Stimulated activated CD4-positive, alpha-beta T cell treated with anti-CD3 and anti-CD28 coated beads, TNF-alpha, amount 100 ng/mL, for 1 hour (primary cell): ENCODE data around the gene COPS7A.
"Not testable (repeated sequence)": the region's sequence is repeated elsewhere in the genome, so short reads cannot be mapped to it uniquely, and the experiment has no call there.

Experiments used
- DNase-seq, 3 donors: peaks; one replicate each; pipeline ENCODE4 v3.0.0-alpha.2; 2020; ENCODE audit warnings: low read depth in 3 of 3, low spot score in 1 of 3

The COPS7A gene

DNA sequence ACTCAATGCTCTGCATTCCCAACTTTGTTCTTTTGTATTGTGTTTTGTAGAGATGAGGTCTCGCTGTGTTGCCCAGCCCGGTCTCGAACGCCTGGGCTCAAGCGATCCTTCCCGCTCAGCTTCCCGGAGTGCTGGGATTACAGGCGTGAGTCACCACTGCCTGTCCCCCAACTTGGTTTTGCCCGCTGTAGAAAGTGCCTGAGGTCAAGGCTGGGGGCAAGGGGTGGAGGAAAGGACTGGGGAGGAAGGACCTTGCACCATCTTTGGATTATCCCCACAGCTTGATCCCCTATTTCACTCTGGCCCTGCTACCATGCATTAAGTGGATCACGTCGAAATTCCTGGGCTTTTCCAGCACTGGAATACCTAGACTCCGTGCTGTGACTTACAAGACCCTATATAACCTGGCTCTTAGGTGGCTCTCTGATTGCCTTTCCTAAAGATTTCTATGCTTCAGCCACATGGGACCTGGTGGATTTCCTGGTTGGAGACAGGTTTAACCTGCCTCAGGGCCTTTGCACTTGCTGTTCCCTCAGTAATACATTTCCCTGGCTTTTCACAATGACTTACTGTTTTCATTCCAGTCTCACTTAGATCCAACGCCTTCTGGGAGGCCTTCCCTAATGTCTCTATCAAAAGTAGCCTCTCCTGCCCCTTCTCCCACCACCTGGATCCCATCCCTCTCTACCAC is 22.6 kb upstream of the COPS7A start:
- DNase-seq = no peak

DNA sequence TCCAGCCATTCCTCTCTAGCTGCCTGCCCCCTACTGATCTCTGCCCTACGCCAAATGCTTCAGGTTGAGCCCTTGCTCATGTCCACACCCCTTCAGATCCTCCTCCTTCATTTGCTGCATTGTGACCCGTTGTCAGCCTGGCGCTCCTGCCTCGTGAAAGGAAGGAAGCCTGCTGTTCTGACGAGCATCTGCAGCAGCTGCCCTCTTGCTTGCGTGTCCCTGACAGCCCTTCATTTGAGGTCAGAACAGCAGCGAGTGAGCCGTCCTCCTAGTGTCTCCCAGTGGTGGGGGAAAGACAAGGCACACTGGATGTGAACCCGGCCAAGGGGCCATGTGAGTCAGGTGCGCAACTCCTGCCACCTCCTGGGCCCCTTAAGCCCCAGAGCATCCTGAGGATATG is 20.2 kb upstream of the COPS7A start:
- DNase-seq = no peak

DNA sequence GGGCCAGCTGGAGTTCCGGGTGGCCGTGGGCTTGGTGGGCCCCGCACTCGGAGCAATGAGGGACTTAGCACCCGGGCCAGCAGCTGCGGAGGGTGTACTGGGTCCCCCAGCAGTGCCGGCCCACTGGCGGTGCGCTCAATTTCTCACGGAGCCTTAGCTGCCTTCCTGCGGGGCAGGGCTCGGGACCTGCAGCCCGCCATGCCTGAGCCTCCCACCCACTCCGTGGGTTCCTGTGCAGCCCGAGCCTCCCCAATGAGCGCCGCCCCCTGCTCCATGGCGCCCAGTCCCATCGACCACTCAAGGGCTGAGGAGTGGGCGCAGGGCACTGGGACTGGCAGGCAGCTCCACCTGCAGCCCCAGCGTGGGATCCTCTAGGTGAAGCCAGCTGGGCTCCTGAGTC is 15.5 kb upstream of the COPS7A start:
- DNase-seq = not testable (repeated sequence)

GRCh38 chr12:6708960-6709394 is 14.9 kb upstream of the COPS7A start:
- DNase-seq = no peak

DNA sequence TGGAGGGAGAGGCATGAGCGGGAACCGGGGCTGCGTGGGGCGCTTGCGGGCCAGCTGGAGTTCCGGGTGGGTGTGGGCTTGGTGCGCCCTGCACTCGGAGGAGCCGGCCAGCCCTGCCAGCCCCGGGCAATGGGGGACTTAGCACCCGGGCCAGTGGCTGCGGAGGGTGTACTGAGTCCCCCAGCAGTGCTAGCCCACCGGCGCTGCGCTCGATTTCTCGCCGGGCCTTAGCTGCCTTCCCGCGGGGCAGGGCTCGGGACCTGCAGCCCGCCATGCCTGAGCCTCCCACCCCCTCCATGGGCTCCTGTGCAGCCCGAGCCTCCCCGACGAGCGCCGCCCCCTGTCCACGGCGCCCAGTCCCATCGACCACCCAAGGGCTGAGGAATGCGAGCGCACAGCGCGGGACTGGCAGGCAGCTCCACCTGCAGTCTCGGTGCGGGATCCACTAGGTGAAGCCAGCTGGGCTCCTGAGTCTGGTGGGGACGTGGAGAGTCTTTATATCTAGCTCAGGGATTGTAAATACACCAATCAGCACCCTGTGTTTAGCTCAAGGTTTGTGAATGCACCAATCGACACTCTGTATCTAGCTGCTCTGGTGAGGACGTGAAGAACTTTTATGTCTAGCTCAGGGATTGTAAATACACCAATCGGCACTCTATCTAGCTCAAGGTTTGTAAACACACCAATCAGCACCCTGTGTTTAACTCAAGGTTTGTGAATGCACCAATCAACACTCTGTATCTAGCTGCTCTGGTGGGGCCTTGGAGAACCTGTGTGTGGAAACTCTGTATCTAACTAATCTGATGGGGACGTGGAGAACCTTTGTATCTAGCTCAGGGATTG is 7.6 kb upstream of the COPS7A start:
- DNase-seq = not testable (repeated sequence)

DNA sequence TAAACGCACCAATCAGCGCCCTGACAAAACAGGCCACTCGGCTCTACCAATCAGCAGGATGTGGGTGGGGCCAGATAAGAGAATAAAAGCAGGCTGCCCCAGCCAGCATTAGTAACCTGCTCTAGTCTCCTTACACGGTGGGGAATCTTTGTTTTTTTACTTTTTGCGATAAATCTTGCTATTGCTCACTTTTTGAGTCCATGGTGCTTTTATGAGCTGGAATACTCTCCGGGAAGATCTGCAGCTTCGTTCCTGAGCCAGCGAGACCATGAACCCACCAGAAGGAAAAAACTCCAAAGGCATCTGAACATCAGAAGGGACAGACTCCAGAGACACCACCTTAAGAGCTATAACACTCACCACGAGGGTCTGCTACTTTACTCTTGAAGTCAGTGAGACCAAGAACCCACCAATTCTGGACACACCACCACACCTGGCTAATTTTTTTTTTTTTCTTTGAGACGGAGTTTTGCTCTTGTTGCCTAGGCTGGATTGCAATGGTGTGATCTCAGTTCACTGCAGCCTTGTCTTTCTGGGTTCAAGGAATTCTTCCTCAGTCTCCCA is 6.9 kb upstream of the COPS7A start:
- no peak for DNase-seq

GRCh38 chr12:6722863-6723262 is 983 bp upstream of the COPS7A start:
- no peak for DNase-seq

GRCh38 chr12:6724409-6724797 is 557 bp downstream of the COPS7A start:
- no peak for DNase-seq

- no peak for DNase-seq
These were observed 1.5 kb downstream of the COPS7A start for GRCh38 chr12:6725350-6725749.

DNA sequence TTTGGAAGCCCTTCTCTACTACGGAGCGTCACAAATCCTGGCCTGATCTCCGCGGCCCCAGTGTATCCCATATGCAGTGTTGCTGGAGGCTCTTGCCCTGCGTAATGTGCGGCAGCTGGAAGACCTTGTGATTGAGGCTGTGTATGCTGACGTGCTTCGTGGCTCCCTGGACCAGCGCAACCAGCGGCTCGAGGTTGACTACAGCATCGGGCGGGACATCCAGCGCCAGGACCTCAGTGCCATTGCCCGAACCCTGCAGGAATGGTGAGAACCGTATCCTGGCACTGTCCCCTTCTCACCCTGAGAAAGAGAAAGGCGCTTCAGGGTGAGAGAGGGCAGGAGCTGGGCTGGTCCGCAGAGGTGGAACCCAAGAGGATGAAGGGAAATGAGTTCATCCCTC is 5.3 kb downstream of the COPS7A start:
- DNase-seq = no peak

DNA sequence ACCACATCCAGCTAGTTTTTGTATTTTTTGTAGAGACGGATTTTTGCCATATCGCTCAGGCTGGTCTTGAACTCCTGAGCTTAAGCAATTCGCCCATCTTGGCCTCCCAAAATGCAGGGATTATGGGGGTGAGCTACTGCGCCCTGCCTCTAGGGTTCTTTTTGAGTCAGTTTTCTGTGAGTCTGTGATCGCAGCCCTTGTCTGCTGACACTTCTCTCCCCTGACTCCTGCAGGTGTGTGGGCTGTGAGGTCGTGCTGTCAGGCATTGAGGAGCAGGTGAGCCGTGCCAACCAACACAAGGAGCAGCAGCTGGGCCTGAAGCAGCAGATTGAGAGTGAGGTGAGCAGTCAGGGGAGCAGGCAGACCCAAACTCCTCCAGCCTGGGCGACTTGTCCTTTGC is 6.3 kb downstream of the COPS7A start:
- no peak for DNase-seq

DNA sequence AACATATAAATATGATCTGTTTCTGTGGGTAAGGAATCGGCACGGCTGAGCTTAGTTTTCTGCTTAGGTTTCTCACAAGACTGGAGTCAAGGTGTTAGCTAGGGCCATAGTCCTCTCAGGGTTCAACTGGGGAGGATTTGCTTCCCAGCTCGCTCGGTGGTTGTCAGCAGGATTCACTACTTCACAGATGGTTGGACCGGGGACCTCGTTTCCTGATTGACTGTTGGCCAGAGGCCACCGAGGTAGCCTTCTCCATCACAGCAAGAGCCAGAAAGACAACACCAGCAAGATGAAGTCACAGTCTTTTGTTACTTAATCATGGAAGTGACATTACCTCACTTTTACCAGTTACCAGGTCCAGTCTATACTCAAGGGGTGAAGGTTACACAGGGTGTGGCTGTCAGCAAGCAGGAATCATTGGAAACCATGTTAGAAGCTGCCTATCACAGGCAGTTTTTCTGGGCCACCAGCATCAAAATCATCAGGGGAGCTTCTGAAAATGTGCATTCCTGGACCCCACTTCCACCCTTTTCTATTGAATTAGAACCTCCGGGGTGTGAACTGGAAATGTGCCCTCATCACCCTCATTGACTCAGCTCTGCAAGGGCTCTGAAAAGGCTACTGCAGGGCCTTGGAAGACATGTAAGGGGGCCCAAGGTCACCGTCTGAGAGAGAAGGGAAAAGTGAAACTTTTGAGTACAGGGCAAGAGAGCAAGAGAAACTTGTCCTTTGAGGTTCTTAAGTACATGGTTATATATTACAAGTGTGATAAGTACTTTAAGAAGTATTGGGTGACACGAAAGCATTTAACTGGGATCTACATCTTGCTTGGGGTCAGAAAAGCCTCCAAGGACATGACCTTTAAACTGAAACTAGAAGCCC is 10.9 kb downstream of the COPS7A start:
- DNase-seq = no peak

DNA sequence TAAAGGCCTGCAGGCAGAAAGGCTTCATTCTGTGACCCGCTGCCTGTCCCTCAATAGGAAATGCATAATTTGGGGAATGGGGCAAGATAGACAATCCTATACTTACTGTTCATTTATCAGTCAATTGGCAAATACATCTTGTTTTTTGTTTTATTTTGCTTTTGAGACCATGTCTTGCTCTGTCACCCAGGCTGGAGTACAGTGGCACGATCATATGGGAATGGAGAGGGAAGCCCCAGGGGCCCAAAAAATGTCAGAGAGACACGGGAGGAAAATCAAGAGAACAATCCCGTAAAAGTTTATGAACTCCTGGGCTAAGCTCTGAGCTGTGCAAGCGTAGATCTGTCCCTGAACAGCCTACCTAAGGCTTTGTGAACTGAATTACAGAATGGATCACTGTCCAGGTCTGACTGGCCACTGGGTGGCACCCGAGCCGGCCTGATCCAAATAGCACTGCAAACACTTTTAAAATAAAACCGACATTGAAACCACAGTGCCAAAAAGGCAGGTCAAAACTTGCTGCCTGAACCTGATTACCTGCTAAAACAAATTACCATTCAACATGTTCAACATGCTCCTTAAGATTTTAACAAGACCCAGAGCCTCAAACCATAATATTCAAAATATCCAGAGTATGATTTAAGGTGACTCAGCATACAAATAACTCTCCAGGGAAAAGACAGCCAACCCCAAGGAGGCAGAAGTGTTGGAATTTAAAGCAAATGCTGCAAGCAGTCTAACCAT is 11.8 kb downstream of the COPS7A start:
- DNase-seq = no peak

DNA sequence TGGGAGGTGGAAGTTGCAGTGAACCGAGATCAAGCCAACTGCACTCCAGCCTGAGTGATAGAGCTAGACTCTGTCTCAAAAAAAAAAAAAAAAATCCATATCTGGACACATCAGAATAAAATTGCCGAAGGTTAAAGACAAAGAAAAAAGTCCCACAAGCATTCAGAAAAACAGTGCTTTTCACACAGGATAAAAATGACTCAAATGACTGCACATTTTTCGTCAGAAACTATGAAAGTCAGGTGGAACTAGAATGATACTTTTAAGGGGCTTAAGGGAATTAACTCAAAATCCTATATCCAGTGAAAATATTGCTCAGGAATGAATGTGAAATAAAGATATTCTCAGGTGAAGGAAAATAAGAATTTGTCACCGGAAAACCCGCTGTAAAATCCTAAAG is 12.9 kb downstream of the COPS7A start:
- no peak for DNase-seq

DNA sequence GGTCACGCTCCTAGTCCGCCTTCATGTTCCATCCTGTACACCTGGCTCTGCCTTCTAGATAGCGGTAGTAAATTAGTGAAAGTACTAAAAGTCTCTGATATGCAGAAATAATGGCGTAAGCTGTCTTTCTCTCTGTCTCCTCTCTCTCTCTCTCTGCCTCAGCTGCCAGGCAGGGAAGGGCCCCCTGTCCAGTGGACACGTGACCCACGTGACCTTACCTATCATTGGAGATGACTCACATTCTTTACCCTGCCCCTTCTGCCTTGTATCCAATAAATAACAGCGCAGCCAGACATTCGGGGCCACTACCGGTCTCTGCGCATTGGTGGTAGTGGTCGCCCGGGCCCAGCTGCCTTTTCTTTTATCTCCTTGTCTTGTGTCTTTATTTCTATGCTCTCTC is 18.2 kb downstream of the COPS7A start:
- not testable (repeated sequence) for DNase-seq

DNA sequence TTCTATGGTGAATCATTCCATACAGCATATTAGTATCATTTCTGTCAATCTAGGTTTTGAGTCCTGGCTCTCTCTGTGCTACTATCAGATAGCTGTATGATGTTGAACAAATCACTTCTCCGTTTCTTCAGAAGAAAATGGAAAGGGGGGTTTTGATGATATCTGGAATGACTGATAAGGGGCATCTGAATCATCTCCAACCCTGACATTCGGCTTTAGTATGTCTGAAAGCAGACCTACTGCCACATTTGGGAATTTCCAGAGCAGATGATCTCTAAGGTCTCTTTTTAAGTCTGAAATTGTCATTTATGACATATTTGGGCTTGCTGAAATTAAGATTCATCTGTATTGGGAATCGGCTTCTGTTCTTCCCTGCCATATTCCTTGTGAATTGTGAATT is 19.0 kb downstream of the COPS7A start:
- DNase-seq = no peak

GRCh38 chr12:6743300-6743699 is 19.5 kb downstream of the COPS7A start:
- not testable (repeated sequence) for DNase-seq

- DNase-seq = no peak
These were observed 22.1 kb downstream of the COPS7A start for GRCh38 chr12:6745741-6746525.

DNA sequence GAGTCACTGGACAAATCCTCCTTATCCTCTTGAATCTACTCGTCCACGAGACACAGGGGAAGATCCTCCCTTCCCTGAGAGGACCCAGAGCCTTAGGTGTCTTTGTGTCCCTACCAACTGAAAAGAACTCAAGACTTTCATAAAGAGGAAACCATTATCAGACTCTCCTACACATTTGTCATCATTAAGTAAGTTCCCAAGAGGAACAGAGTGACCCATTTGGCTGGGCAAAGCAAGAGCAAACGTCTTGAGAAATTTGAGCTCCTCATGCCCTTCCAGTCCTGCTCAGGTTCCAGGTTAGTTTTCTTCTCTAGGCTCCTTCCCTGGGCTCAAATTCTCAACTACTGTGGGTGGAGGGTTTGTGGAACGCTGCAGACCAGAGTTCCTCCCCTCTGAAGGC is 23.4 kb downstream of the COPS7A start:
- no peak for DNase-seq

- no peak for DNase-seq
These were observed 24.9 kb downstream of the COPS7A start for GRCh38 chr12:6748761-6749160.
